ES-I3 (cell line): ENCODE results near the gene TWNK.

ENCODE experiments used
- H3K36me3 ChIP-seq: 2 replicates; pipeline ENCODE4 v1.6.1; 2013; ENCODE audit warnings: mild to moderate bottlenecking, low read length, control low read depth, moderate library complexity; ENCODE audit not compliant: insufficient read depth
- H3K4me1 ChIP-seq: 2 replicates; pipeline ENCODE4 v1.6.1; 2013; ENCODE audit warnings: mild to moderate bottlenecking, control low read depth, low read length; ENCODE audit not compliant: insufficient read depth
- H3K9ac ChIP-seq: 2 replicates; pipeline ENCODE4 v1.6.1; 2013; ENCODE audit warnings: low read depth, mild to moderate bottlenecking, low read length, moderate library complexity
- H3K9me3 ChIP-seq: 2 replicates; pipeline ENCODE4 v1.6.1; 2013; ENCODE audit warnings: mild to moderate bottlenecking, low read length, moderate library complexity; ENCODE audit not compliant: control insufficient read depth, insufficient read depth

The TWNK gene

DNA sequence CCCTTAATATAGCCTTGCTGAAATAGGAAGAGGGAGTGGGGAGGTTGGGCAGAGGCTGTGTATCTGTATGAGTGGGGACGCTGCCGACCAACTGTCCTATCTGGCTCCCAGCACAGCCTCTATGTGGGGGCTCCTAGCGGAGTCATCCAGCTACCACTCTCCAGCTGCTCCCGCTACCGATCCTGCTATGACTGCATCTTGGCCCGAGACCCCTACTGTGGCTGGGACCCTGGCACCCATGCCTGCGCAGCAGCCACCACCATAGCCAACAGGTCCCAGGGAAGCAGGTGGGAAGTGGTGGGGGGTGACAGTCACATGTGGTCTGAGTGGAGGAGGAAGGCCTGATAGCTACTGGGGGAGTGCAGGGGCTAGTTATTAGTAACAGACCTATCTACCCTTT, 6.6 kb upstream of the TWNK start:
- H3K9me3 ChIP-seq = no peaks in the 10 kb centered on the region
- H3K9ac ChIP-seq = no peak overlapping the region
- H3K36me3 ChIP-seq = no peaks in the 10 kb centered on the region
- no peaks in the 10 kb centered on the region for H3K4me1 ChIP-seq

DNA sequence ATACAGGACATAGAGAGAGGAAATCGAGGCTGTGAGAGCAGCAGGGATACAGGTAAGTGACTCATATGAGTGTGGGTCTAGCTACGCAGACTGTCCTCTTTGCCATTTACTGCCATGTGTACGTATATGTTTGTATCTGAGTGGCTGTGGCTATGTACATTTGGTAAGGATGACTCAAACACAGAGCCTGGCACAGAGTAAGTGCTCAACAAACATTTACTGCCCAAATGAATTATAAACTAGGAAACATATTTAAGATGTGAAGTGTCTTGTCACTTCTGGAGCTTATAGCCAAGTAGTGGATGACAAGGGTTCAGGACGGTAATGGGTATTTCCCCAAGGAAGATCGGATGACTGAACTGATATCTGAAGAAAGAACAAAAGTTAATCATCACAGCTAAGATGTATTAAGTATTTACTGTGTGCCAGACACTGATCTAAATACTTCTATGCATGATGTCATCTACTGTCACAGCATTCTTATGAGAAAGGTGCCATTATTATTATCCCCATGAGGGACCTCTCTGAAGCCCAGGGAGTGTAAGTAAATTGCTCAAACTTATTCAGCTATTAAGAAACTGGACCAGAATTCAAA, 6.1 kb upstream of the TWNK start:
- H3K9ac ChIP-seq = no peak overlapping the region
- no peaks in the 10 kb centered on the region for H3K4me1 ChIP-seq
- H3K36me3 ChIP-seq = no peaks in the 10 kb centered on the region
- no peaks in the 10 kb centered on the region for H3K9me3 ChIP-seq

DNA sequence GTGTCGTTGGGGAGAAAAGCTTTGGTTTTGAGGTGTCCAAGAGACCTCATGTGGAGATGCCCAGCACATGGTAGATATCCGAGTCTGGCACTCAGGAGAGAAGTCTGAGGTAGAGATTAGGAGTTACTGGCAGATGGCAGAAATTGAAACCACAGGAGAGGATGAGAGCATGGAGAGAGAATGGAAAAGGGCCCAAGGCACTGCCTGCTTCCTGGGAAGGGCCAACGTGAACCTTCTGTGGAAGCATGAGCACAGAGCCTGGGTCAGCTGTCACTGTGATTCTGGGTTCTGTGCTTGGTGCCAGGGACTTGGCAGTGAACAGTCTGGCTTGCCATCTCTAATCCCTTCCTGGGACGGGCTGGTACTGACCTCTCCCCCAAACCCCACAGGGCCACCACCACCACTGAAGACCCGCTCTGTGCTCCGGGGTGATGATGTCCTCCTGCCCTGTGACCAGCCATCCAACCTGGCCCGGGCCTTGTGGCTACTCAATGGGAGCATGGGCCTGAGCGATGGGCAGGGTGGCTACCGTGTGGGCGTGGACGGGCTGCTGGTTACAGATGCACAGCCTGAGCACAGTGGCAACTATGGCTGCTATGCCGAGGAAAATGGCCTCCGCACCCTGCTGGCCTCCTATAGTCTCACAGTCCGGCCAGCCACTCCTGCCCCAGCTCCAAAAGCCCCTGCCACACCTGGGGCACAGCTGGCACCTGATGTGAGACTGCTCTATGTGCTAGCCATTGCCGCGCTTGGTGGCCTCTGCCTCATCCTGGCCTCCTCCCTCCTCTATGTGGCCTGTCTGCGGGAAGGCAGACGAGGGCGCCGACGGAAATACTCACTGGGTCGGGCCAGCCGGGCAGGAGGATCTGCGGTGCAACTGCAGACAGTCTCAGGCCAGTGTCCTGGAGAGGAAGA, 4.2 kb upstream of the TWNK start:
- Histone ChIP-seq H3K4me1 (peaks cover 3% of the 10 kb centered on the region; the same call in 1 of the 2 replicates), H3K36me3 (no peaks in the 10 kb centered on the region), H3K9me3 (no peaks in the 10 kb centered on the region), H3K9ac (no peak overlapping the region)

DNA sequence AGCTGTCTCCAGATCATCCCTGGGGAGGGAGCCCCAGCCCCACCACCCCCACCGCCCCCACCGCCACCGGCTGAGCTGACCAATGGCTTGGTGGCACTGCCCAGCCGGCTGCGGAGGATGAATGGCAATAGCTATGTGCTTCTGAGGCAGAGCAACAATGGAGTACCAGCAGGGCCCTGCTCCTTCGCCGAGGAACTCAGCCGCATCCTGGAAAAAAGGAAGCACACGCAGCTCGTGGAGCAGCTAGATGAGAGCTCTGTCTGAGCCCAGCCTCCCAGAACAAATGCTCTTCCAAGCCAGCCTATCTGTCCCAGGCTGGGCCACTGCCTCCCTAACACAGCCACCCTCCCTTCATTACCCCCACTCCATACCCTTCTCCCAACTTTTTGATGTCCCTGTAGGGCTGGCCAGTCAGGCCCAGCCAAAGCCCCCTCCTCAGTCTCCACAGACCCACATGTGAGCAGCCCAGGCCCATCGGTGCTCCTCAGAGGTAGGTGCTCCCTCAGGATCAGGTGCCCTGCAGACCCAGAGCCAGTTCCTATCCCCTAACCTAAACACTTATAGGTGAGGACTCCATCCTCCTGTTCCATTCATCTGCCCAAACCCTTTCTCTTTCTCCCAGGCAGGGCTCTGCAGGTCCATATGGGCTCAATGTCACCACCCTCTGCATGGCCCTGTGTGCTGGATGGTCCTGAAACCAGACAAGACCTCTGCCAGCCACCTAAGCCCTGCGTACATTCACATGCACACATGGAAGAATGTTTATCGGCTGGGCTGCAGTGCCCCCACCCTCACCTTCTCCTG, 3.3 kb upstream of the TWNK start:
- Histone ChIP-seq H3K9ac (no peak overlapping the region), H3K9me3 (no peaks in the 10 kb centered on the region), H3K36me3 (no peaks in the 10 kb centered on the region), H3K4me1 (peaks cover 5% of the 10 kb centered on the region; the same call in 1 of the 2 replicates)

DNA sequence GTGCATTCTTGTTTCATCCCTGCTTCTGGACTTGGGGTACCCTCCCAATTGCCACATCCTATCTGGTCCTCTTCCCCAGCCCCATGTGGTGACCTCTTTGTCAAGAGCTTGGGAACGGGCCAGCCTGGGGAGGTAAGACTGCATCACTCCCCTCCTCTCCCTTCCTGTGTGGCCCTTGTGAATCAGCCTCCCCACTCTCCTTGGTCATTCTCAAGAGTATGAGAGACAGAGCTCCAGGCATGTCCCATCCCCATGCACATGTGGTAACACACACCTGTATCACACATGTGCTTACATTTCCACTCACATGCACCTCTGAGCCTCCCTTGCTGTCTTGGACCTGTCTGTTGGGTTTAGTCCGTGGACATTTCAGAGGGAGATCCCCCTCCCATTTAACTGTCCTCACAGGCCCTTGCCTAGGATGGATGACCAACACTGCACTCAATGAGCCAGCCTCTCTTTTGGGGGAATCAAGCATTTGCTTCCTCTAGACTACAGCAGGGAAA, 2.6 kb upstream of the TWNK start:
- H3K9ac ChIP-seq = no peak overlapping the region
- peaks cover 6% of the 10 kb centered on the region; the same call in 1 of the 2 replicates for H3K36me3 ChIP-seq
- peaks cover 5% of the 10 kb centered on the region; the same call in 1 of the 2 replicates for H3K4me1 ChIP-seq
- H3K9me3 ChIP-seq = no peaks in the 10 kb centered on the region

DNA sequence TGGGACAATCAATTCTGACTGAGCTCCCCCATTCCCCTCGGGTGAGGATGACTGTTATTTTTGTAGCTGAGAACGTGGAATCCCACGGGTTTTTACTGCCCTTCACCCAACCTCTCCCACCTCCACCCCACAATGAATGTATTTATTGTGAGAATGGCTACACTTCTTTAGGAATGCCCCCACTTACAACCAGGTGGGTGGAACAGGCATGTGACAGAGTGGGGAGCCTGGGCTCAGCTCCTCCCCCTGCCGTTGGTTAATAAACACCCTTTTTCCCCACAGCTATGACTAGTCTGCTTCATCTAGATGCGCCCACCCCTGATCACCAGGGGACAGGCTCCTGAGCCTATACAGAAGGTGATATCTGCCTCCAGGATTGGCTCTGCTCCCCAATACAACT, 2.0 kb upstream of the TWNK start:
- Histone ChIP-seq H3K4me1 (peaks cover 5% of the 10 kb centered on the region; the same call in 1 of the 2 replicates), H3K9me3 (no peaks in the 10 kb centered on the region), H3K9ac (no peak overlapping the region), H3K36me3 (peaks cover 8% of the 10 kb centered on the region)

DNA sequence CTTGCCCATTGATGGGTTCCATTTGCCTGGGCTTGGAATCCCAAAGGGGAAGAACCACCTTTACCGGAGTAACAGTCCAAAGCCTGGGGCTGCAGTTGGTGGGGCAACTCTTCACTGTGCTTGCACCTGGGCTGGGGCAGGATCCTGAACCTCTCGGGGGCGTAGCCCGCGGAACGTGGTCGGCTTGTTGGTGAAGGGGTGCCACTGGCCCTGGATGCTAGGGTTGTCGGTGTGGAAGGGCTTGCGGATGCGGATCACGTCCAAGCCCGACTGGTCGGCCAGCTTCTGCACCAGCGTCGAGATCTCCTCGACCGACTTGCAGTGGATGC, 756 bp upstream of the TWNK start:
- H3K9me3 ChIP-seq = no peaks in the 10 kb centered on the region
- H3K36me3 ChIP-seq = peaks cover 20% of the 10 kb centered on the region
- peak overlapping the region; percentile 100 for H3K9ac ChIP-seq
- H3K4me1 ChIP-seq = peaks cover 5% of the 10 kb centered on the region; the same call in 1 of the 2 replicates

DNA sequence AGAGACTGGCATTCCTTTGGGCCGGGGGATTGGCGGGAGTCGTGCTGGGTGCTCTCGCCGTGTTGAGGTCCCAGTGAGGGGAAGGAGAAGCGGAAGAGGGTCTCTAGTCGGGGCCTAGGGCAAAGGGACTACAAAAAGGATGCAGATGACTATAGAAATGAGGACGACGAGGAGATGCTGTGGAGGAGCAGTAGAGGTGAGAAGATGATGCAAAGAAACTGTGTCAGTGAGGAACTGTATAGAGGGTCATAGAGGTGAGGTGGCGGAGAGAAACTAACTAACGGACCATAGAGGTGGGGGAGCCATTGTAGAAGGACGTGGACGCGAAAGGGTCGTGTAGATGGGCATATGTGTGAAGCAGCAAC, 324 bp downstream of the TWNK start:
- Histone ChIP-seq H3K4me1 (peaks cover 5% of the 10 kb centered on the region; the same call in 1 of the 2 replicates), H3K9me3 (no peaks in the 10 kb centered on the region), H3K36me3 (peaks cover 20% of the 10 kb centered on the region), H3K9ac (peak overlapping the region; percentile 100)

DNA sequence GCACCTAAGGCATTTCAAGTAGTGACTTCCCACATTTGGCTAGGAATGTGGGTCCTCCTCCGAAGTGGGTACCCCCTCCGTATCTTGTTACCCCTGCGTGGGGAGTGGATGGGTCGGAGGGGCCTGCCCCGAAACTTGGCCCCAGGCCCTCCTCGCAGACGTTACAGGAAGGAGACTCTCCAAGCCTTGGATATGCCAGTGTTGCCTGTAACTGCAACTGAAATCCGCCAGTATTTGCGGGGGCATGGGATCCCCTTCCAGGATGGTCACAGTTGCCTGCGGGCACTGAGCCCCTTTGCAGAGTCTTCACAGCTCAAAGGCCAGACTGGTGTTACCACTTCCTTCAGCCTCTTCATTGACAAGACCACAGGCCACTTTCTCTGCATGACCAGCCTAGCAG, 823 bp downstream of the TWNK start:
- Histone ChIP-seq H3K4me1 (peaks cover 5% of the 10 kb centered on the region; the same call in 1 of the 2 replicates), H3K9ac (peak overlapping the region; percentile 100), H3K36me3 (peaks cover 20% of the 10 kb centered on the region), H3K9me3 (no peaks in the 10 kb centered on the region)

DNA sequence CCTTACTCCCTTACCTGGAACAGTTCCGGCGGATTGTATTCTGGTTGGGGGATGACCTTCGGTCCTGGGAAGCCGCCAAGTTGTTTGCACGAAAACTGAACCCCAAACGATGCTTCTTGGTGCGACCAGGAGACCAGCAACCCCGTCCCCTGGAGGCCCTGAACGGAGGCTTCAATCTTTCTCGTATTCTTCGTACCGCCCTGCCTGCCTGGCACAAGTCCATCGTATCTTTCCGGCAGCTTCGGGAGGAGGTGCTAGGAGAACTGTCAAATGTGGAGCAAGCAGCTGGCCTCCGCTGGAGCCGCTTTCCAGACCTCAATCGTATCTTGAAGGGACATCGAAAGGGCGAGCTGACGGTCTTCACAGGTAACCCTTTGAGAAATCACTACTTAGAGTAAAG, 1.7 kb downstream of the TWNK start:
- Histone ChIP-seq H3K4me1 (peaks cover 5% of the 10 kb centered on the region; the same call in 1 of the 2 replicates), H3K9me3 (no peaks in the 10 kb centered on the region), H3K36me3 (peaks cover 28% of the 10 kb centered on the region), H3K9ac (no peak overlapping the region)

DNA sequence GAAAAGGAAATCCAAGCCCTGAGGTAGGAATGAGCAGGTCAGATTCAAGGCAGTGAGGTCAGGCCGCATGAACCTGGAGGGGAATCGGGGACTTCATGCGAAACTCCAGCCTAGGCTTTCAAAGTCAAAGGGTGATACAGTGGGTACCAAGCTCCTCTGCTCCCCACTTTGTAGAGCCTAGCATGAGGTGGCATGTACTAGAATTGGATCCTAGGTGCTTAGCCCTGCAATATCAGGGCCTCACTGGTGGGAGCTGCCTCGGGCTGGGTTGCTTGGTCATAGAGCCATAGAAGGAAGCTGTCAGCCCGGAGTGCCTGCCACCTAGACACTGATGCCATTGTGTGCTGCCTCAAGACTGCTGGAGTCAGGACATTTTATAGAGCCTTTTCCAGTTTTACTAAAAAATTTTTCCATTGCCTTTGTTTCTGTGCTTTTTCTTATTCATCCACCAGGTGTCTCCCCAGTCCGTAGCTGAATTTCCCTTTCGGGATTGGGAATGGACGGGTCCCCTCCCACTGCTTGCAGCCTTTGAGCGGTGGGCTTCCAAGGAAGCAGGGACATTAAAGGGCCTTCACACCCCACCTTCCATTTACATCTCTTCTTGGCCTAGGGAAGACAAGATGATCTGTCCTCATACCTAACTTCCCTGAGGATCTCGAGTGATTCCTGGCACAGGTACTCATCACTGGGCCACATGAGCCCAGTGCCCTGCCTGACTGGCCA, 6.8 kb downstream of the TWNK start:
- H3K9ac ChIP-seq = no peak overlapping the region
- H3K36me3 ChIP-seq = peaks cover 29% of the 10 kb centered on the region
- peaks cover 9% of the 10 kb centered on the region; the same call in 1 of the 2 replicates for H3K4me1 ChIP-seq
- no peaks in the 10 kb centered on the region for H3K9me3 ChIP-seq

DNA sequence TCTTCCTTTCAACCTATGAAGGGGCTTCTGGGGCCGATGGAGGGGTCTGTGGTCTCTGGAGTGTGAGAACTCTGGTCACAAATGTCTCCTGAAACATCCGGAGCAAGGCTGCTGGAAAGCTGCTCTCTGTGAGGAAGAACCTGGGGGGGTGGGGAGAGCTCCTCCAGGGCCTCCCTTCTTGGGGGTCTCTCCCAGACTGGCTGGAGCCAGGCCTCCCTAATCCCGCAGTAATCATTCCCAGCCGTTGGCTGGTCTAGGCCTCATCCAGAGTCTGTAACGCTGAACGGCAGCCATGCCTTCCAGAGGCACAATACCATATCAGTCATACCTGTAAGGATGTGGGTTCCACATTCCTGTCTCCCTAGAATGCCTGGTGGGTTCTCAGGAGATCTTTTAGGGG, 7.8 kb downstream of the TWNK start:
- Histone ChIP-seq H3K9me3 (no peaks in the 10 kb centered on the region), H3K4me1 (peaks cover 9% of the 10 kb centered on the region; the same call in 1 of the 2 replicates), H3K9ac (no peak overlapping the region), H3K36me3 (peaks cover 22% of the 10 kb centered on the region)

DNA sequence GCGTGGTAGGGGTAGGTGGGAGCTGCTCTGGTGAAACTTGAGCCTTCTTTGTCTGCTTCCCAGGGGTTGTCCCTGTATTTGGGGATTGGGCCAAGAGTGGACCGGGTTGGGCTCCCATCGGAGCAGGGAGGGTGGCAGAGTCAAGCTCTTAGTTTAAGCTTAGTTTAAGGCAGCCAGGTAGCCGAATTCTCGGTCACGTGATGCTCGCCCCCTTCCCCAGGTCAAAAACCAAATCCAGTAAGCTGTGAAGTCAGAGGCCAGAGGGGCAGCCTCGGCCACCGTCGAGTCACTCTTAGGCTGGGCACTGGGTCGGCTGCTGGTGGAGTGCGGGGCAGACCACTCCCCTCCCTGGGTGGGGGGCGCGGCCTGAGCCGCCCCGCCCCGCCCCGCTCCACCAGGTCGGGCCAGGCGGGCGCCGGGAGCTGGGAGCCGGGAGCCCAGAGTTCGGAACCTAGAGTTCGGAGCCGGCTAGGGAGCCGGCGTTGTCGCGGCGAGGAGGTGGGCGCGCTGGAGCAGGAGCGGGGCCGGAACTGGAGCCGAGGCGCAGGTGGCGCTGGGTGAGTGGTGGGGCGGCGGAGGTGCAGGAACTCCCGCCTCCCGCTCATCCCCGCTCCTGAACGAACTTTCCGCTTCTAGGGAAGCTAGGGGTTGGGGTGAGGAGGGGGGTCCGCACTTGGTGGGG, 9.5 kb downstream of the TWNK start:
- no peaks in the 10 kb centered on the region for H3K9me3 ChIP-seq
- peaks cover 9% of the 10 kb centered on the region; the same call in 1 of the 2 replicates for H3K36me3 ChIP-seq
- peaks cover 16% of the 10 kb centered on the region for H3K4me1 ChIP-seq
- H3K9ac ChIP-seq = peak overlapping the region; percentile 66
